ENCODE data around the gene RAD50.
"Not testable (repeated sequence)": the region's sequence is repeated elsewhere in the genome, so short reads cannot be mapped to it uniquely, and the experiment has no call there.

Gene RAD50

DNA sequence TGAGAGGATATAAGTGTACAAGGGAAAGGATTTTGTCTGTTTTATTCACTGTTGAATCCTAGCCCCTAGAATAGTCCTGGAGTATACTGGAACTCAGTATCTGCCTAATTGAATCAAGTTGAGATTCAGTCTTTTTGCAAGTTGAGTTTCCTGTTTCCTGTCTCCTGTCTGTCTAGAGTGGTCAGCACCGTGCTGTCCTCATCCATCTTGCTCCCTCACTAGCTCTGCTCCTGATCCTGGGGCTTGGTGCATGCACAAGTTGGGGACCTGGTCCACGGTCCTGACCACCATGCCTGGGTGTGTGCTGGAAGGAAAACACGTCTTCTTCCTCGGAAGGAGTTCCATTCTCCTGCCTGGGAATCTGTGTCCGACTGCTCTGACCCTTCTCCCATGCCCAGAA lies 16.6 kb upstream of the RAD50 start:
- no peaks in the 10 kb centered on the region for H3K27me3 ChIP-seq
- H3K9me3 ChIP-seq = no peaks in the 10 kb centered on the region
- no peaks in the 10 kb centered on the region for H3K4me1 ChIP-seq (ENCODE audit: control insufficient read depth in 1 of 2, insufficient read depth in 1 of 2, low read depth in 1 of 2, low read length in 1 of 2)
- no peaks in the 10 kb centered on the region for H3K36me3 ChIP-seq
- no peak for TF ChIP-seq CTCF (IDR thresholded peaks at IDR 0.05)
- no peak overlapping the region for H3K27ac ChIP-seq
- no peak overlapping the region for H3K4me3 ChIP-seq (ENCODE audit: low read depth in 1 of 2, low read length in 1 of 2)

DNA sequence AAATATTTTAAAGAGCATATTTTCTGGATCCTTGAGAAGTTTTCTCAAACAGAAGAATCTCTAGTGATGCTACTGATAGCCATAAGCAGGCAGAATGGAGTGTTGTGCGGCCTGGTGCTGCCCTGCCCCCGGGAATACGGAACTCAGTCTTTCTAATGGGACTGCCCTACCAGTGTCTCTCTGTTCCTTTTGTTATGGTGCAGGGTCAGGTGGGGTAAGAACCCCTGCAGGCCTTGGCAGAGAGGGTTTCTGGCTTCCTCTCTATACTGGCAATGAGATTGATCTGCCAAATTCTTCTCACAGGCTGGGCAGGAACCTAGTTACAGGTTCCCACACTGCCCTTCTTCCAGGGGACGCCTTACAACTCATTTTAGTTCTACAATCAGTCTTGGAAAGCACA lies 16.0 kb upstream of the RAD50 start:
- Histone ChIP-seq H3K4me3 (ENCODE audit: low read depth in 1 of 2, low read length in 1 of 2) (no peak overlapping the region), H3K27ac (no peak overlapping the region), H3K27me3 (no peaks in the 10 kb centered on the region), H3K36me3 (no peaks in the 10 kb centered on the region), H3K9me3 (no peaks in the 10 kb centered on the region), H3K4me1 (ENCODE audit: control insufficient read depth in 1 of 2, insufficient read depth in 1 of 2, low read depth in 1 of 2, low read length in 1 of 2) (no peaks in the 10 kb centered on the region)
- TF ChIP-seq CTCF (IDR thresholded peaks at IDR 0.05) = no peak

GRCh38 chr5:132543472-132544201 lies 13.1 kb upstream of the RAD50 start, which contains the start of gene IL5:
Gene IL5 (minus strand): TSS chr5:132543522. CDS start chr5:132543478, 44 bp downstream.
- Histone ChIP-seq H3K36me3 (no peaks in the 10 kb centered on the region), H3K4me1 (ENCODE audit: control insufficient read depth in 1 of 2, insufficient read depth in 1 of 2, low read depth in 1 of 2, low read length in 1 of 2) (no peaks in the 10 kb centered on the region), H3K27me3 (no peaks in the 10 kb centered on the region), H3K4me3 (ENCODE audit: low read depth in 1 of 2, low read length in 1 of 2) (no peak within 1 kb of the TSS), H3K27ac (no peak within 1 kb of the TSS), H3K9me3 (no peaks in the 10 kb centered on the region)
- no peak for TF ChIP-seq CTCF (IDR thresholded peaks at IDR 0.05)

DNA sequence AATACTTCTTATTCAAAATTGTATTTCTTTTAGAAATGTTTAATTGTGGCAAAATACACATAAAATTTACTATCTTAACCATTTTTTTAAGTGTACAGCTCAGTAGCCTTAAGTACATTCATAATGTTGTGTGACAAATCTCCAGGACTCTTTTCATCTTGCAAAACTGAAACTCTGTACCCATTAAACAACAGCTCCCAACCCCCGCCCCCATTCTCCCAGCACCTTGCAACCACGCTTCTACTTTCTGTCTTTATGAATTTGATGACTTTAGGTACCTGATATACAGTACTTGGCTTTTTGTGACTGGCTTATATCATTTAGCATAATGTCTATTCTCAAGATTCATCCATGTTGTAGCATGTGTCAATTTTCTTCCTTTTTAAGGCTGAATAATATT lies 10.7 kb upstream of the RAD50 start:
- H3K4me3 ChIP-seq (ENCODE audit: low read depth in 1 of 2, low read length in 1 of 2) = no peak overlapping the region
- no peaks in the 10 kb centered on the region for H3K4me1 ChIP-seq (ENCODE audit: control insufficient read depth in 1 of 2, insufficient read depth in 1 of 2, low read depth in 1 of 2, low read length in 1 of 2)
- no peak overlapping the region for H3K27ac ChIP-seq
- no peaks in the 10 kb centered on the region for H3K36me3 ChIP-seq
- H3K27me3 ChIP-seq = no peaks in the 10 kb centered on the region
- TF ChIP-seq CTCF (IDR thresholded peaks at IDR 0.05) = no peak
- no peaks in the 10 kb centered on the region for H3K9me3 ChIP-seq

- Histone ChIP-seq H3K27me3 (peaks cover 6% of the 10 kb centered on the region), H3K36me3 (no peaks in the 10 kb centered on the region), H3K4me1 (ENCODE audit: control insufficient read depth in 1 of 2, insufficient read depth in 1 of 2, low read depth in 1 of 2, low read length in 1 of 2) (no peaks in the 10 kb centered on the region), H3K4me3 (ENCODE audit: low read depth in 1 of 2, low read length in 1 of 2) (no peak overlapping the region), H3K9me3 (no peaks in the 10 kb centered on the region), H3K27ac (no peak overlapping the region)
- TF ChIP-seq CTCF (IDR thresholded peaks at IDR 0.05) = no peak
Measured at GRCh38 chr5:132547269-132547668, 9.5 kb upstream of the RAD50 start.

GRCh38 chr5:132548834-132549233 lies 7.9 kb upstream of the RAD50 start:
- not testable (repeated sequence) for H3K36me3 ChIP-seq; H3K9me3 ChIP-seq; H3K27ac ChIP-seq; H3K27me3 ChIP-seq; H3K4me3 ChIP-seq (ENCODE audit: low read depth in 1 of 2, low read length in 1 of 2); H3K4me1 ChIP-seq (ENCODE audit: control insufficient read depth in 1 of 2, insufficient read depth in 1 of 2, low read depth in 1 of 2, low read length in 1 of 2)

Data from neutrophil (primary cell).